Stimulated activated CD4-positive, alpha-beta T cell treated with anti-CD3 and anti-CD28 coated beads, Interleukin-4, amount 100 ng/mL, for 24 hours (primary cell): ENCODE measurements around the gene DNAI1.

Source experiments
- DNase-seq: peaks from one replicate; pipeline ENCODE4 v3.0.0-alpha.2; 2020

DNAI1 gene

GRCh38 chr9:34560599-34561214, 102.1 kb downstream of the DNAI1 start:
- no peak for DNase-seq

- DNase-seq: peak; percentile 19
These were observed 103.6 kb downstream of the DNAI1 start for GRCh38 chr9:34562135-34562745.

GRCh38 chr9:34563262-34563661, 104.7 kb downstream of the DNAI1 start:
- DNase-seq: no peak

- no peak for DNase-seq
These were observed 106.0 kb downstream of the DNAI1 start for GRCh38 chr9:34564617-34565016.

GRCh38 chr9:34565856-34566255, 107.3 kb downstream of the DNAI1 start:
- no peak for DNase-seq

- no peak for DNase-seq
These were observed 107.7 kb downstream of the DNAI1 start for GRCh38 chr9:34566322-34566721.

- no peak for DNase-seq
These were observed 108.4 kb downstream of the DNAI1 start for GRCh38 chr9:34566972-34567371.

GRCh38 chr9:34568133-34568532, 109.5 kb downstream of the DNAI1 start:
- DNase-seq: no peak

- no peak for DNase-seq
These were observed 110.2 kb downstream of the DNAI1 start for GRCh38 chr9:34568774-34569173.

GRCh38 chr9:34570376-34570775, 111.8 kb downstream of the DNAI1 start:
- no peak for DNase-seq
